ENCODE data around the gene CDCA7.
"Not testable (repeated sequence)": the region's sequence is repeated elsewhere in the genome, so short reads cannot be mapped to it uniquely, and the experiment has no call there.

Gene CDCA7

GRCh38 chr2:173327421-173327820, 27.3 kb upstream of the CDCA7 start:
- no peak for DNase-seq (ENCODE audit: low read depth)
- H3K4me3 ChIP-seq (ENCODE audit: low read depth, low read length), result no peak overlapping the region
- TF ChIP-seq, protein P1, sequence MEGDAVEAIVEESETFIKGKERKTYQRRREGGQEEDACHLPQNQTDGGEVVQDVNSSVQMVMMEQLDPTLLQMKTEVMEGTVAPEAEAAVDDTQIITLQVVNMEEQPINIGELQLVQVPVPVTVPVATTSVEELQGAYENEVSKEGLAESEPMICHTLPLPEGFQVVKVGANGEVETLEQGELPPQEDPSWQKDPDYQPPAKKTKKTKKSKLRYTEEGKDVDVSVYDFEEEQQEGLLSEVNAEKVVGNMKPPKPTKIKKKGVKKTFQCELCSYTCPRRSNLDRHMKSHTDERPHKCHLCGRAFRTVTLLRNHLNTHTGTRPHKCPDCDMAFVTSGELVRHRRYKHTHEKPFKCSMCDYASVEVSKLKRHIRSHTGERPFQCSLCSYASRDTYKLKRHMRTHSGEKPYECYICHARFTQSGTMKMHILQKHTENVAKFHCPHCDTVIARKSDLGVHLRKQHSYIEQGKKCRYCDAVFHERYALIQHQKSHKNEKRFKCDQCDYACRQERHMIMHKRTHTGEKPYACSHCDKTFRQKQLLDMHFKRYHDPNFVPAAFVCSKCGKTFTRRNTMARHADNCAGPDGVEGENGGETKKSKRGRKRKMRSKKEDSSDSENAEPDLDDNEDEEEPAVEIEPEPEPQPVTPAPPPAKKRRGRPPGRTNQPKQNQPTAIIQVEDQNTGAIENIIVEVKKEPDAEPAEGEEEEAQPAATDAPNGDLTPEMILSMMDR (IDR thresholded peaks at IDR 0.05; ENCODE audit: low read depth, low read length, missing control alignments), result no peak

DNA sequence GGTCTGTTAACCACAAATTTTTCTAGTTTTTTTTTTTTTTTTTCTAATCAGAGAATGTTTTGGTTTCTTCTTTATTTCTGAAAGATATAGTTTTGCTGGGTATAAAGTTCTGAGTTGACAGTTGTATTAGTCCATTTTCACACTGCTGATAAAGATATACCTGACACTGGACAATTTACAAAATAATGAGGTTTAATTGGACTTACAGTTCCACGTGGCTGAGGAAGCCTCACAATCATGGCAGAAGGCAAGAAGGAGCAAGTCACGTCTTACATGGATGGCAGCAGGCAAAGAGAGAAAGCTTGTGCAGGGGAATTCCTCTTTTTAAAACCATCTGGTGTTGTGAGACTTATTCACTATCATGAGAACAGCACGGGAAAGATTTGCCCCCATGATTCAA, 21.7 kb upstream of the CDCA7 start:
- not testable (repeated sequence) for DNase-seq (ENCODE audit: low read depth); H3K4me3 ChIP-seq (ENCODE audit: low read depth, low read length)

- H3K4me3 ChIP-seq (ENCODE audit: low read depth, low read length), result no peak overlapping the region
- DNase-seq (ENCODE audit: low read depth), result no peak
- TF ChIP-seq, protein P1 (IDR thresholded peaks at IDR 0.05; ENCODE audit: low read depth, low read length, missing control alignments), result no peak
Measured at GRCh38 chr2:173339807-173340206, 14.9 kb upstream of the CDCA7 start.

DNA sequence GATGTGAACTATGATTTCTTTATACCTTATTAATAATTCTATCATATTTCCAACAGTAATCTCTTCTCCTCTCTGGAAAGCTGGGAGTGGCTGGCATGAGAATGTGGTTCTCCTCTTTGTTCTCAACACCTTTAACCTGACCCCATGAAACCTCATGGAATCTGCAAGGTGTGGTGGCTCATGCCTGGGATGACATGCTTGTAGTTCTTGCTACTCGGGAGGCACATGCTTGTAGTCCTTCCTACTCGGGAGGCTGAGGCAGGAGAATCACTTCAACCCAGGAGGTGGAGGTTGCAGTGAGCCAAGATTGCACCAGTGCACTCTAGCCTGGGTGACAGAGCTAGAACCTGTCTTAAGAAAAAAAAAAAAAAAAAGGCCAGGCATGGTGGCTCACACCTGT, 10.8 kb upstream of the CDCA7 start:
- no peak for DNase-seq (ENCODE audit: low read depth)
- TF ChIP-seq, protein P1 (IDR thresholded peaks at IDR 0.05; ENCODE audit: low read depth, low read length, missing control alignments), result no peak
- H3K4me3 ChIP-seq (ENCODE audit: low read depth, low read length), result no peak overlapping the region

DNA sequence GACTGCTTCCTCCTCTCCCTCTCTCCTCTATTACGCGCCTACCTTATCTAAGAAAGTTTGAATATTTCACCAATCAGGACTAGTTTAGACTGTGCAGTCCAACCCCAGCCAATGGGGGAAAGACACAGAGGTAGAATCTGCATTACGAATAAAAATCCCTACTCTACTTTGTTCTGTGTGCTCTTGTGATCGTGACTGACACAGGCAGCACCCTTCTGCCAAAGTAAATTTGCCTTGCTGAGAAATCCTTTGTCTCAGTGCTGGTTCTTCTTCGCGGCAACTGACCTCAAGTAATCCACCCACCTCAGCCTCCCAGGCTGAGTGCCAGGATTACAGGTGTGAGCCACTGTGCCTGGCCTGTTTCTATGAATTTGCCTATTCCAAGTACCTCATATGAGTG, 8.6 kb upstream of the CDCA7 start:
- H3K4me3 ChIP-seq (ENCODE audit: low read depth, low read length), result no peak overlapping the region
- no peak for DNase-seq (ENCODE audit: low read depth)
- TF ChIP-seq, protein P1 (IDR thresholded peaks at IDR 0.05; ENCODE audit: low read depth, low read length, missing control alignments), result no peak

GRCh38 chr2:173347305-173348168, 7.1 kb upstream of the CDCA7 start:
- TF ChIP-seq, protein P1 (IDR thresholded peaks at IDR 0.05; ENCODE audit: low read depth, low read length, missing control alignments), result no peak
- DNase-seq (ENCODE audit: low read depth), result no peak
- H3K4me3 ChIP-seq (ENCODE audit: low read depth, low read length), result no peak overlapping the region

GRCh38 chr2:173349287-173349686, 5.4 kb upstream of the CDCA7 start:
- TF ChIP-seq, protein P1 (IDR thresholded peaks at IDR 0.05; ENCODE audit: low read depth, low read length, missing control alignments), result no peak
- no peak overlapping the region for H3K4me3 ChIP-seq (ENCODE audit: low read depth, low read length)
- DNase-seq (ENCODE audit: low read depth), result no peak
